ENCODE measurements around the gene NIN. TPM values are rescaled to one million over a fixed set of nuclear protein-coding genes. Genes with fewer than 3 reads are reported as not detected.

NIN gene
- total RNA-seq, 2 experiments from 2014 or later, result 104 TPM

GRCh38 chr14:50800032-50800431 is 30.9 kb downstream of the NIN start:
- ChIA-PET CTCF (interaction anchor here (1.3 to 1.4 kb wide), 2 partner anchors 13 to 23 kb away, joined by 3 to 4 read pairs; no protein-coding TSS in a partner anchor), POLR2A (no interaction called here)
- Mint-ChIP-seq H3K27ac (no peak overlapping the region), H3K4me1 (ENCODE audit: low read depth) (peaks cover 18% of the 10 kb centered on the region), H3K27me3 (ENCODE audit: low read depth) (no peaks in the 10 kb centered on the region), H3K9me3 (ENCODE audit: insufficient read depth) (no peaks in the 10 kb centered on the region), H3K36me3 (ENCODE audit: low read depth) (peaks cover 43% of the 10 kb centered on the region), H3K4me3 (no peak overlapping the region)
- no peak for DNase-seq
- ATAC-seq, result no peak

- no peak overlapping the region for H3K27ac Mint-ChIP-seq
- H3K4me1 Mint-ChIP-seq (ENCODE audit: low read depth), result peaks cover 18% of the 10 kb centered on the region
- POLR2A ChIA-PET, result no interaction called here
- DNase-seq, result no peak
- no peak for ATAC-seq
- no peaks in the 10 kb centered on the region for H3K9me3 Mint-ChIP-seq (ENCODE audit: insufficient read depth)
- H3K27me3 Mint-ChIP-seq (ENCODE audit: low read depth), result no peaks in the 10 kb centered on the region
- H3K36me3 Mint-ChIP-seq (ENCODE audit: low read depth), result peaks cover 33% of the 10 kb centered on the region
- no peak overlapping the region for H3K4me3 Mint-ChIP-seq
- CTCF ChIA-PET, result interaction anchor here (0.9 kb wide), 1 partner anchor 63 kb away, joined by 3 read pairs; no protein-coding TSS in a partner anchor
Observed at GRCh38 chr14:50798048-50798421, 32.9 kb downstream of the NIN start.

- CTCF ChIA-PET, result interaction anchor here (0.9 to 1.7 kb wide), 3 partner anchors 19 to 63 kb away, joined by 3 to 5 read pairs (median 4); no protein-coding TSS in a partner anchor
- Mint-ChIP-seq H3K4me1 (ENCODE audit: low read depth) (peaks cover 24% of the 10 kb centered on the region), H3K9me3 (ENCODE audit: insufficient read depth) (no peaks in the 10 kb centered on the region), H3K27me3 (ENCODE audit: low read depth) (no peaks in the 10 kb centered on the region), H3K4me3 (no peak overlapping the region), H3K27ac (no peak overlapping the region), H3K36me3 (ENCODE audit: low read depth) (peaks cover 36% of the 10 kb centered on the region)
- ATAC-seq (no peak), DNase-seq (no peak)
- POLR2A ChIA-PET, result no interaction called here
Observed at GRCh38 chr14:50797250-50798047, 33.5 kb downstream of the NIN start.

- Mint-ChIP-seq H3K9me3 (ENCODE audit: insufficient read depth) (no peaks in the 10 kb centered on the region), H3K27me3 (ENCODE audit: low read depth) (no peaks in the 10 kb centered on the region), H3K27ac (no peak overlapping the region), H3K4me1 (ENCODE audit: low read depth) (peaks cover 34% of the 10 kb centered on the region), H3K36me3 (ENCODE audit: low read depth) (peaks cover 45% of the 10 kb centered on the region), H3K4me3 (no peak overlapping the region)
- CTCF ChIA-PET, result interaction anchor here (0.7 to 1.7 kb wide), 3 partner anchors 18 to 63 kb away, joined by 3 to 5 read pairs (median 4); no protein-coding TSS in a partner anchor
- DNase-seq, result no peak
- POLR2A ChIA-PET, result interaction anchor here (1.1 kb wide), 1 partner anchor 8 kb away, joined by 3 read pairs; no protein-coding TSS in a partner anchor
- no peak for ATAC-seq
Observed at GRCh38 chr14:50796390-50796789, 34.6 kb downstream of the NIN start.

GRCh38 chr14:50795909-50796308 is 35.1 kb downstream of the NIN start:
- no peaks in the 10 kb centered on the region for H3K27me3 Mint-ChIP-seq (ENCODE audit: low read depth)
- no peaks in the 10 kb centered on the region for H3K9me3 Mint-ChIP-seq (ENCODE audit: insufficient read depth)
- H3K36me3 Mint-ChIP-seq (ENCODE audit: low read depth), result peaks cover 50% of the 10 kb centered on the region
- ATAC-seq (no peak), DNase-seq (no peak)
- H3K4me3 Mint-ChIP-seq, result no peak overlapping the region
- CTCF ChIA-PET, result interaction anchor here (1.7 kb wide), 1 partner anchor 63 kb away, joined by 5 read pairs; no protein-coding TSS in a partner anchor
- POLR2A ChIA-PET, result interaction anchor here (1.1 kb wide), 1 partner anchor 9 kb away, joined by 3 read pairs; no protein-coding TSS in a partner anchor
- peaks cover 39% of the 10 kb centered on the region for H3K4me1 Mint-ChIP-seq (ENCODE audit: low read depth)
- H3K27ac Mint-ChIP-seq, result no peak overlapping the region

- peaks cover 47% of the 10 kb centered on the region for H3K4me1 Mint-ChIP-seq (ENCODE audit: low read depth)
- no peak overlapping the region for H3K27ac Mint-ChIP-seq
Observed at GRCh38 chr14:50795142-50795541, 35.8 kb downstream of the NIN start.

GRCh38 chr14:50794068-50794645 is 36.8 kb downstream of the NIN start:
- no peaks in the 10 kb centered on the region for H3K27me3 Mint-ChIP-seq (ENCODE audit: low read depth)
- peaks cover 60% of the 10 kb centered on the region for H3K36me3 Mint-ChIP-seq (ENCODE audit: low read depth)
- no peak for ATAC-seq
- no peak overlapping the region for H3K27ac Mint-ChIP-seq
- ChIA-PET CTCF (interaction anchor here (1.0 to 15.7 kb wide), 3 partner anchors 13 to 67 kb away, joined by 3 to 158 read pairs (median 5); no protein-coding TSS in a partner anchor), POLR2A (interaction anchor here (1.3 kb wide), 1 partner anchor 42 kb away, joined by 3 read pairs; no protein-coding TSS in a partner anchor)
- no peak overlapping the region for H3K4me3 Mint-ChIP-seq
- no peaks in the 10 kb centered on the region for H3K9me3 Mint-ChIP-seq (ENCODE audit: insufficient read depth)
- H3K4me1 Mint-ChIP-seq (ENCODE audit: low read depth), result peaks cover 55% of the 10 kb centered on the region
- no peak for DNase-seq

More at GRCh38 chr14:50795142-50795541, 35.8 kb downstream of the NIN start:
- Mint-ChIP-seq H3K9me3 (ENCODE audit: insufficient read depth) (no peaks in the 10 kb centered on the region), H3K27me3 (ENCODE audit: low read depth) (no peaks in the 10 kb centered on the region), H3K36me3 (ENCODE audit: low read depth) (peaks cover 55% of the 10 kb centered on the region), H3K4me3 (no peak overlapping the region)
- CTCF ChIA-PET, result interaction anchor here (1.0 to 15.7 kb wide), 3 partner anchors 12 to 66 kb away, joined by 3 to 158 read pairs (median 5); no protein-coding TSS in a partner anchor
- POLR2A ChIA-PET, result no interaction called here
- ATAC-seq (no peak), DNase-seq (no peak)

GRCh38 chr14:50792634-50793068 is 38.3 kb downstream of the NIN start:
- Mint-ChIP-seq H3K27ac (peak overlapping the region; percentile 93), H3K9me3 (ENCODE audit: insufficient read depth) (no peaks in the 10 kb centered on the region), H3K27me3 (ENCODE audit: low read depth) (no peaks in the 10 kb centered on the region), H3K4me3 (no peak overlapping the region), H3K36me3 (ENCODE audit: low read depth) (peaks cover 63% of the 10 kb centered on the region), H3K4me1 (ENCODE audit: low read depth) (peaks cover 59% of the 10 kb centered on the region)
- ATAC-seq (no peak), DNase-seq (no peak)
- CTCF ChIA-PET, result interaction anchor here (0.5 to 15.7 kb wide), 10 partner anchors 15 to 250 kb away, joined by 3 to 158 read pairs (median 4); no protein-coding TSS in a partner anchor
- POLR2A ChIA-PET, result interaction anchor here (0.5 to 2.0 kb wide), 8 partner anchors 11 to 239 kb away, joined by 3 to 14 read pairs (median 6); partner anchors contain the start of gene NIN

GRCh38 chr14:50792051-50792477 is 38.9 kb downstream of the NIN start:
- peak overlapping the region; percentile 93 for H3K27ac Mint-ChIP-seq
- CTCF ChIA-PET, result interaction anchor here (0.5 to 15.7 kb wide), 10 partner anchors 14 to 249 kb away, joined by 3 to 158 read pairs (median 4); no protein-coding TSS in a partner anchor
- peaks cover 63% of the 10 kb centered on the region for H3K36me3 Mint-ChIP-seq (ENCODE audit: low read depth)
- peak; percentile 39 for DNase-seq
- H3K27me3 Mint-ChIP-seq (ENCODE audit: low read depth), result no peaks in the 10 kb centered on the region
- H3K4me3 Mint-ChIP-seq, result peak overlapping the region; percentile 67
- no peaks in the 10 kb centered on the region for H3K9me3 Mint-ChIP-seq (ENCODE audit: insufficient read depth)
- ATAC-seq, result peak; percentile 57
- POLR2A ChIA-PET, result interaction anchor here (0.7 to 2.0 kb wide), 8 partner anchors 11 to 163 kb away, joined by 3 to 14 read pairs (median 6); partner anchors contain the start of gene NIN
- H3K4me1 Mint-ChIP-seq (ENCODE audit: low read depth), result peaks cover 65% of the 10 kb centered on the region

- Mint-ChIP-seq H3K4me3 (no peak overlapping the region), H3K9me3 (ENCODE audit: insufficient read depth) (no peaks in the 10 kb centered on the region), H3K4me1 (ENCODE audit: low read depth) (peaks cover 74% of the 10 kb centered on the region), H3K27me3 (ENCODE audit: low read depth) (no peaks in the 10 kb centered on the region), H3K27ac (peak overlapping the region; percentile 93), H3K36me3 (ENCODE audit: low read depth) (peaks cover 62% of the 10 kb centered on the region)
- CTCF ChIA-PET, result interaction anchor here (0.7 to 15.7 kb wide), 8 partner anchors 13 to 70 kb away, joined by 3 to 158 read pairs (median 4); no protein-coding TSS in a partner anchor
- no peak for ATAC-seq
- no peak for DNase-seq
- POLR2A ChIA-PET, result interaction anchor here (0.7 to 2.0 kb wide), 4 partner anchors 21 to 164 kb away, joined by 4 to 14 read pairs (median 6); partner anchors contain the start of gene NIN
Observed at GRCh38 chr14:50791201-50791600, 39.8 kb downstream of the NIN start.

- peaks cover 77% of the 10 kb centered on the region for H3K4me1 Mint-ChIP-seq (ENCODE audit: low read depth)
- no peak overlapping the region for H3K4me3 Mint-ChIP-seq
- CTCF ChIA-PET, result interaction anchor here (0.6 to 15.7 kb wide), 6 partner anchors 13 to 217 kb away, joined by 3 to 158 read pairs (median 4); no protein-coding TSS in a partner anchor
- no peak for DNase-seq
- peaks cover 59% of the 10 kb centered on the region for H3K36me3 Mint-ChIP-seq (ENCODE audit: low read depth)
- H3K27me3 Mint-ChIP-seq (ENCODE audit: low read depth), result no peaks in the 10 kb centered on the region
- H3K27ac Mint-ChIP-seq, result peak overlapping the region; percentile 50
- no peaks in the 10 kb centered on the region for H3K9me3 Mint-ChIP-seq (ENCODE audit: insufficient read depth)
- POLR2A ChIA-PET, result interaction anchor here (1.2 to 1.7 kb wide), 2 partner anchors 41 to 69 kb away, joined by 3 to 7 read pairs; no protein-coding TSS in a partner anchor
- ATAC-seq, result no peak
Observed at GRCh38 chr14:50790589-50790988, 40.4 kb downstream of the NIN start.

Data from activated CD8-positive, alpha-beta T cell treated with anti-CD3 and anti-CD28 coated beads, Interleukin-2, amount 10 ng/mL, durations not matched to agents 7 days and 5 days (primary cell).